HEK293T (cell line): ENCODE measurements around the gene TTC16.
"Not testable (repeated sequence)": the region's sequence is repeated elsewhere in the genome, so short reads cannot be mapped to it uniquely, and the experiment has no call there.

Source experiments
- BHLHE40 ChIP-seq: fragments of 450-650 bp; IDR thresholded peaks from 2 replicates; pipeline ENCODE4 v1.6.1; 2016; ENCODE audit warnings: mild to moderate bottlenecking, moderate library complexity, borderline replicate concordance
- LEF1 ChIP-seq: fragments of 450-650 bp; IDR thresholded peaks from 2 replicates; pipeline ENCODE4 v1.6.1; 2017; ENCODE audit warnings: mild to moderate bottlenecking, borderline replicate concordance
- SP1 ChIP-seq: fragments of 450-650 bp; IDR thresholded peaks from 2 replicates; pipeline ENCODE4 v1.6.1; 2017

DNA sequence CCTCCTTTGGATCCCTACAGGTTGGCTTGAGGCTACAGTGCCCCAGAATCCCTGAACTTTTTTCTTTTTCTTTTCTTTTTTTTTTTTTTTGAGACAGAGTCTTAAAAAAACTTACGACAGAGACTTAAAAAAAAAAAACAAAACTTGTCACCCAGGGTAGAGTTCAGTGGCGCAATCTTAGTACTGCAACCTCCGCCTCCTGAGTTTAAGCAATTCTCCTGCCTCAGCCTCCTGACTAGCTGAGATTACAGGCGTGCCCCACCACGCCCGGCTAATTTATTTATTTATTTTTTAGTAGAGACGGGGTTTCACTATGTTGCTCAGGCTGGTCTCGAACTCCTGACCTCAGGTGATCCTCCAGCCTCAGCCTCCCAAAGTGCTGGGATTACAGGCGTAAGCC is 65.0 kb downstream of the TTC16 start:
- TF ChIP-seq LEF1, BHLHE40, SP1: not testable (repeated sequence)
